Cardiac muscle cell (in vitro differentiated cells and primary cell): ENCODE data around the gene LACTBL1. TPM values are rescaled to one million over a fixed set of nuclear protein-coding genes. Genes with fewer than 3 reads are reported as not detected.
A peak's percentile ranks its signal among the peaks of the same experiment; 100 is the strongest.

Experiments used
- DNase-seq, 2 donors: peaks; one replicate each; pipeline versions ENCODE4 v3.0.0 to v3.0.0-alpha.2; 2010 to 2017; ENCODE audit warnings: low read depth in 1 of 2, low spot score in 1 of 2
- H3K27ac ChIP-seq: fragments of 200-600 bp; sonication (generic); 2 replicates; pipeline ENCODE4 v1.5.1; 2016
- H3K27me3 ChIP-seq: fragments of 200-600 bp; sonication (generic); 2 replicates; pipeline ENCODE4 v1.6.0; 2016; ENCODE audit warnings: control low read depth
- H3K36me3 ChIP-seq: fragments of 200-600 bp; sonication (generic); 2 replicates; pipeline ENCODE4 v1.5.1; 2016; ENCODE audit warnings: control low read depth
- H3K4me1 ChIP-seq: fragments of 200-600 bp; sonication (generic); 2 replicates; pipeline ENCODE4 v1.8.1; 2017; ENCODE audit warnings: low read depth, mild to moderate bottlenecking, mixed run types
- H3K4me3 ChIP-seq: fragments of 200-600 bp; sonication (generic); 2 replicates; pipeline ENCODE4 v1.5.1; 2016; ENCODE audit warnings: mild to moderate bottlenecking
- H3K9me3 ChIP-seq: fragments of 200-600 bp; sonication (generic); 2 replicates; pipeline ENCODE4 v1.5.1; 2017; ENCODE audit warnings: low read depth, mild to moderate bottlenecking, control low read depth
- polyA plus RNA-seq: library from polyadenylated mRNA; unstranded; fragments of >200 nt; fragmentation: Nextera tagmentation; extraction: Ambion mirVana; gene quantifications from 2 replicates; pipeline ENCODE4 v1.2.1, GENCODE V29; 2016
- total RNA-seq: library from RNA; depleted of rRNA; stranded (reverse); fragments of >200 nt; gene quantifications from 2 replicates; pipeline ENCODE4 v1.2.3, GENCODE V29; 2016
- TF ChIP-seq, protein P1 (sequence below): IDR thresholded peaks from 2 replicates; pipeline ENCODE4 v1.5.1; 2012; ENCODE audit warnings: low read depth, mild to moderate bottlenecking, low read length

LACTBL1 gene
- total and polyA plus RNA-seq, 2 experiments from 2014 or later = not detected

DNA sequence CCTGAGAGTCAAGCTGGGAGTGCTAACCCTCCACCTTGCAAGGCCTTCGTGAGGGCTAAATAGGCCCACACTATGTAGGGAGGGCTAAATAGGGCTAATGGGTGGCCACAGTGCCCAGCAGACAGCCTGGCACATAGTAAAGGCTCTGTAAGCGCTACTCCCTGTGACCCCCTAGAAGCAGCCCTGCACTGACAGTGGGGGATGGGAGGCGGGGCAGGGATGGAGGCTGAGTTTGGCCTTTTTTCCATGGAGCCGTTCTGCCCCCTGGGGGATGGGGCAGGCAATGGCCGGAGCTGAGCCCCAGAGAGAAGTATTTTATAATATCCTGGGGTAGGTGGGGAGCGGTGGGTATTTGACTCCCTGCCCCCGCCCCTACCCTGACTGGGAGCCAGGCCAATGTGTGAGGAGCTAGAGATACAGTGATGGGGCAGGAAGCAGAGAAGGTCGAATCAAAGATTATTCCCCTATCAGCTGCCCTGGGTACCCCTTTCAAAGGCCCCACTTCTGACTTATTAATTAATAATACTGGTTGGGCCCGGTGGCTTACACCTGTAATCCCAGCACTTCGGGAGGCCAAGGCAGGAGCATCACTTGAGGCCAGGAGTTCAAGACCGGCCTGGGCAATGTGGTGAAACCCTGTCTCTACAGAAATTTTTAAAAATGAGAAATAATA is 42.3 kb downstream of the LACTBL1 start:
- H3K36me3 ChIP-seq = no peaks in the 10 kb centered on the region
- no peak overlapping the region for H3K27ac ChIP-seq
- H3K4me3 ChIP-seq = no peak overlapping the region
- H3K27me3 ChIP-seq = no peaks in the 10 kb centered on the region
- no peaks in the 10 kb centered on the region for H3K9me3 ChIP-seq
- peaks cover 6% of the 10 kb centered on the region for H3K4me1 ChIP-seq
- DNase-seq = peak; percentile 42 to 80
- TF ChIP-seq, protein P1, sequence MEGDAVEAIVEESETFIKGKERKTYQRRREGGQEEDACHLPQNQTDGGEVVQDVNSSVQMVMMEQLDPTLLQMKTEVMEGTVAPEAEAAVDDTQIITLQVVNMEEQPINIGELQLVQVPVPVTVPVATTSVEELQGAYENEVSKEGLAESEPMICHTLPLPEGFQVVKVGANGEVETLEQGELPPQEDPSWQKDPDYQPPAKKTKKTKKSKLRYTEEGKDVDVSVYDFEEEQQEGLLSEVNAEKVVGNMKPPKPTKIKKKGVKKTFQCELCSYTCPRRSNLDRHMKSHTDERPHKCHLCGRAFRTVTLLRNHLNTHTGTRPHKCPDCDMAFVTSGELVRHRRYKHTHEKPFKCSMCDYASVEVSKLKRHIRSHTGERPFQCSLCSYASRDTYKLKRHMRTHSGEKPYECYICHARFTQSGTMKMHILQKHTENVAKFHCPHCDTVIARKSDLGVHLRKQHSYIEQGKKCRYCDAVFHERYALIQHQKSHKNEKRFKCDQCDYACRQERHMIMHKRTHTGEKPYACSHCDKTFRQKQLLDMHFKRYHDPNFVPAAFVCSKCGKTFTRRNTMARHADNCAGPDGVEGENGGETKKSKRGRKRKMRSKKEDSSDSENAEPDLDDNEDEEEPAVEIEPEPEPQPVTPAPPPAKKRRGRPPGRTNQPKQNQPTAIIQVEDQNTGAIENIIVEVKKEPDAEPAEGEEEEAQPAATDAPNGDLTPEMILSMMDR = peak; percentile 90

GRCh38 chr1:22925111-22925510 is 47.6 kb downstream of the LACTBL1 start:
- Histone ChIP-seq H3K4me1 (peaks cover 23% of the 10 kb centered on the region), H3K27ac (no peak overlapping the region), H3K4me3 (no peak overlapping the region), H3K9me3 (no peaks in the 10 kb centered on the region), H3K36me3 (no peaks in the 10 kb centered on the region), H3K27me3 (no peaks in the 10 kb centered on the region)
- DNase-seq = no peak
- TF ChIP-seq, protein P1 = no peak

DNA sequence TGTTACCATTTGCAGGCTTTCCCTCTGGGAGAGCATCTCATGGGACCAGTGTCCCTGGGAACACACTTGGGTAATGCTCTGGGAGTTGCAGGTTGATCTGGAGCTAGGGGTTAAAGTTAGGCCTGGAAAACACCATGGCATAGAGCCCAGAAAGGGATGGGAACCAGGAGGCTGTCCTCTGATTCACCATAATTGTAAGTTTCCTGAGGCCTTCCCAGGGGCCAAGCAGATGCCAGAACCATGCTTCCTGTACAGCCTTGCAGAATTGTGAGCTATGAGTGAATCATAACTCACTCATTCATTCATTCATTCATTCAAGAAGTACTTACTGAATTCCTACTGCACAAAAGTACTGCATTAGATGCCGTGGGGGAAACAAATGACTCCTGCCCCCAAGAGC is 50.0 kb downstream of the LACTBL1 start:
- no peaks in the 10 kb centered on the region for H3K9me3 ChIP-seq
- TF ChIP-seq, protein P1 = no peak
- no peaks in the 10 kb centered on the region for H3K36me3 ChIP-seq
- peak in 1 of 2 donors; percentile 21 for DNase-seq
- no peak overlapping the region for H3K4me3 ChIP-seq
- peaks cover 39% of the 10 kb centered on the region for H3K4me1 ChIP-seq
- H3K27ac ChIP-seq = no peak overlapping the region
- no peaks in the 10 kb centered on the region for H3K27me3 ChIP-seq

- no peaks in the 10 kb centered on the region for H3K36me3 ChIP-seq
- no peaks in the 10 kb centered on the region for H3K9me3 ChIP-seq
- peak overlapping the region; percentile 94 for H3K27ac ChIP-seq
- peak in 1 of 2 donors; percentile 66 for DNase-seq
- no peaks in the 10 kb centered on the region for H3K27me3 ChIP-seq
- H3K4me1 ChIP-seq = peaks cover 39% of the 10 kb centered on the region
- H3K4me3 ChIP-seq = no peak overlapping the region
- TF ChIP-seq, protein P1 = no peak
Measured at GRCh38 chr1:22921452-22922126, 51.1 kb downstream of the LACTBL1 start.

DNA sequence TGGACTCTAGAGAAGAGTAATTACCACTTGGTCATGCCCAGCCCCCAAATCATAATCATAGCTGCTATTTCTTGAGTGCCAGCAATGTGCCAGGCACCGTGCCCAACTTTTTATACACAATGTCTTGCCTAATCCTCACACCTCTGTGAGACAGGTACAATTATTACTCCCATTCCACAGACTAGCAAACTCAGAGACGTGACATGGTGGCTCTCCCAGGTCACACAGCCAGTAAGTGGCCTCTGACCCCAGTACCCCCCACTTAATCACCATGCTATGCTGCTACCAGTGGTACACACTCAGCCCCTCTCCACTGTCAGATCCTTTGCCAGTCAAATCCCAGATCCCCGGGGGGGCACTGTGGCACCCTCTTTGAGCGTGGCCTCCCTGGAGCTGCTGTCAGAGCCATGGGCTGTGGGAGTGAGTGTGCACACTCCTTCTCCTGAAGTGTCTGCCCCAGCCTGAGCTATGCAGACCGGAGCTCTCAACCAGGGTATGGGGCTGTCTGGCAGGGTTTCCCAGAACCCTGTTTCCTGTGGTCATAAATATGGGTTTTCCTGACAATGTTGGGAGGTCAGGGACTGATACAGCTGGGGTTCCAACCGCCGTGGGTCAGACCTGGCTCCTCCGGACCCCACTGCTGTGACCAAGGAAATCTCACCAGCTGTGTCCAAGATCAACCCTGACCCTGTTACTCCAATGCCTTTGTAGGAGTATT is 51.8 kb downstream of the LACTBL1 start:
- Histone ChIP-seq H3K4me1 (peaks cover 39% of the 10 kb centered on the region), H3K36me3 (no peaks in the 10 kb centered on the region), H3K4me3 (no peak overlapping the region), H3K27me3 (no peaks in the 10 kb centered on the region), H3K27ac (peak overlapping the region; percentile 94), H3K9me3 (no peaks in the 10 kb centered on the region)
- peak in 1 of 2 donors; percentile 34 for DNase-seq
- TF ChIP-seq, protein P1 = no peak
